Chondrocyte (in vitro differentiated cells): Measurements from ENCODE around the gene CEBPG. TPM values are rescaled to one million over a fixed set of nuclear protein-coding genes. Genes with fewer than 3 reads are reported as not detected.

ENCODE experiments used
- DNase-seq: peaks from one replicate; pipeline ENCODE4 v3.0.0; 2021; ENCODE audit warnings: mixed read lengths, low spot score
- H3K27ac Mint-ChIP-seq: one replicate; pipeline ENCODE4 v1.8.0; 2021; ENCODE audit warnings: mild to moderate bottlenecking, moderate library complexity, mixed read lengths; ENCODE audit not compliant: unreplicated experiment
- H3K27me3 Mint-ChIP-seq: 2 replicates; pipeline ENCODE4 v1.8.0; 2021; ENCODE audit warnings: low read depth, mixed read lengths
- H3K36me3 Mint-ChIP-seq: 2 replicates; pipeline ENCODE4 v1.8.0; 2021; ENCODE audit warnings: low read depth, mixed read lengths
- H3K4me1 Mint-ChIP-seq: 2 replicates; pipeline ENCODE4 v1.8.0; 2021; ENCODE audit warnings: low read depth, mild to moderate bottlenecking, mixed read lengths
- H3K4me3 Mint-ChIP-seq: one replicate; pipeline ENCODE4 v1.8.0; 2021; ENCODE audit warnings: mild to moderate bottlenecking, moderate library complexity, mixed read lengths; ENCODE audit not compliant: unreplicated experiment
- H3K9me3 Mint-ChIP-seq: 2 replicates; pipeline ENCODE4 v1.8.0; 2021; ENCODE audit warnings: low read depth, mixed read lengths
- CTCF ChIP-seq: fragments of 200-600 bp; sonication (generic); IDR thresholded peaks from 2 replicates; pipeline ENCODE4 v1.5.0; 2021; ENCODE audit warnings: antibody characterized with exemption, mild to moderate bottlenecking, moderate library complexity
- total RNA-seq: library from RNA; stranded (reverse); gene quantifications from 3 replicates; pipeline ENCODE4 v1.2.1, GENCODE V29; 2021

Gene CEBPG
- total RNA-seq, 1 donor from 2014 or later, result 54.4 TPM

- TF ChIP-seq CTCF, result no peak
- Mint-ChIP-seq H3K36me3 (no peaks in the 10 kb centered on the region), H3K27me3 (no peaks in the 10 kb centered on the region), H3K27ac (no peak overlapping the region), H3K4me1 (no peaks in the 10 kb centered on the region), H3K4me3 (no peak overlapping the region), H3K9me3 (no peaks in the 10 kb centered on the region)
- DNase-seq, result no peak
Observed at GRCh38 chr19:33409906-33410685, 36.6 kb downstream of the CEBPG start.

GRCh38 chr19:33410915-33411401 lies 37.4 kb downstream of the CEBPG start:
- no peaks in the 10 kb centered on the region for H3K36me3 Mint-ChIP-seq
- no peak for DNase-seq
- no peaks in the 10 kb centered on the region for H3K4me1 Mint-ChIP-seq
- H3K27me3 Mint-ChIP-seq, result no peaks in the 10 kb centered on the region
- no peak for TF ChIP-seq CTCF
- H3K4me3 Mint-ChIP-seq, result no peak overlapping the region
- H3K27ac Mint-ChIP-seq, result no peak overlapping the region
- no peaks in the 10 kb centered on the region for H3K9me3 Mint-ChIP-seq

- Mint-ChIP-seq H3K4me1 (peaks cover 4% of the 10 kb centered on the region), H3K4me3 (no peak overlapping the region), H3K27ac (no peak overlapping the region), H3K36me3 (no peaks in the 10 kb centered on the region), H3K27me3 (no peaks in the 10 kb centered on the region), H3K9me3 (no peaks in the 10 kb centered on the region)
- TF ChIP-seq CTCF, result no peak
- no peak for DNase-seq
Observed at GRCh38 chr19:33411621-33412180, 38.2 kb downstream of the CEBPG start.

- H3K27ac Mint-ChIP-seq, result no peak overlapping the region
Observed at GRCh38 chr19:33412601-33413425, 39.3 kb downstream of the CEBPG start.

More at GRCh38 chr19:33412601-33413425, 39.3 kb downstream of the CEBPG start:
- H3K9me3 Mint-ChIP-seq, result no peaks in the 10 kb centered on the region
- DNase-seq, result no peak
- H3K36me3 Mint-ChIP-seq, result no peaks in the 10 kb centered on the region
- no peaks in the 10 kb centered on the region for H3K27me3 Mint-ChIP-seq
- no peak overlapping the region for H3K4me3 Mint-ChIP-seq
- peaks cover 4% of the 10 kb centered on the region for H3K4me1 Mint-ChIP-seq
- no peak for TF ChIP-seq CTCF
